HCT116 (cell line): ENCODE results near the gene ZNF488. TPM values are rescaled to one million over a fixed set of nuclear protein-coding genes. Genes with fewer than 3 reads are reported as not detected.

Experiments
- ATAC-seq: fragments of 200-7000 bp; cut with Tn5 transposase; 2 replicates; pipeline ENCODE4 v1.9.1; 2020; ENCODE audit warnings: mild to moderate bottlenecking, moderate library complexity
- BruUV-seq: library from RNA; stranded (reverse); fragments of 400-500 nt; replicated peaks from 2 replicates; lab custom pipeline; 2021; lab: Mats Ljungman, UMichigan
- CTCF ChIA-PET: fragments of 300-600 bp; sonication (Branson Sonifier 250); formaldehyde crosslinking; loops from one replicate; lab custom pipeline; 2021; ENCODE audit warnings: antibody characterized with exemption; lab: Charles Lee
- POLR2A ChIA-PET: fragments of 300-600, 350-600 bp; sonication (Branson Sonifier 250); formaldehyde crosslinking; loops from one replicate; lab custom pipeline; 2021; ENCODE audit warnings: antibody characterized with exemption; lab: Charles Lee
- RAD21 ChIA-PET, 2 experiments: fragments of 300-600 bp; sonication (Branson Sonifier 250); formaldehyde crosslinking; loops; one replicate each; lab custom pipeline; 2023; ENCODE audit warnings: low total read pairs in 2 of 2; ENCODE audit not compliant: uncharacterized antibody in 2 of 2, unreplicated experiment in 2 of 2, low non-redundant PET in 1 of 2; lab: Charles Lee
- DNase-seq: peaks from one replicate; pipeline ENCODE4 v3.0.0-alpha.2; 2010; ENCODE audit warnings: low read depth, low spot score
- H2AFZ ChIP-seq: fragments of 200-600 bp; shearing (Covaris generic), sonication (generic); 2 replicates; pipeline ENCODE4 v1.6.1; 2017; ENCODE audit warnings: low read depth, mixed run types, mixed read lengths, antibody characterized with exemption, low read length; ENCODE audit not compliant: poor library complexity, severe bottlenecking
- H3K27ac ChIP-seq: 2 replicates; pipeline ENCODE4 v1.5.1; 2012; ENCODE audit warnings: low read depth, low read length
- H3K27me3 ChIP-seq: fragments of 200-600 bp; sonication (generic); 2 replicates; pipeline ENCODE4 v1.6.1; 2016; ENCODE audit warnings: mixed run types, low read length, mixed read lengths; ENCODE audit not compliant: insufficient read depth
- H3K36me3 ChIP-seq, 2 experiments: fragments of 200-500 bp in 1 of 2; fragments of 200-600 bp in 1 of 2; sonication (Bioruptor generic) in 1 of 2; sonication (generic) in 1 of 2; 2 replicates each; pipeline versions ENCODE4 v1.5.1 to v1.6.1; 2014 to 2016; ENCODE audit warnings: low read length in 2 of 2, inconsistent platforms in 1 of 2, mixed read lengths in 1 of 2, mixed run types in 1 of 2; ENCODE audit not compliant: insufficient read depth in 2 of 2, control insufficient read depth in 1 of 2
- H3K4me1 ChIP-seq, 2 experiments: fragments of 200-600 bp in 1 of 2; sonication (generic) in 1 of 2; 2 replicates each; pipeline versions ENCODE4 v1.5.1 to v1.6.1; 2012 to 2017; ENCODE audit warnings: low read length in 2 of 2, inconsistent platforms in 1 of 2, mild to moderate bottlenecking in 1 of 2, mixed read lengths in 1 of 2, mixed run types in 1 of 2, moderate library complexity in 1 of 2; ENCODE audit not compliant: insufficient read depth in 2 of 2, control insufficient read depth in 1 of 2
- H3K4me2 ChIP-seq: fragments of 200-600 bp; sonication (generic); 2 replicates; pipeline ENCODE4 v1.6.1; 2017; ENCODE audit warnings: mixed run types, low read length, mixed read lengths
- H3K4me3 ChIP-seq, 2 experiments: fragments of 200-600 bp in 1 of 2; sonication (generic) in 1 of 2; replicated peaks in 1 of 2; 2 replicates each; pipeline ENCODE4 v1.5.1; 2011 to 2016; ENCODE audit warnings: low read length in 2 of 2, control low read depth in 1 of 2, low read depth in 1 of 2, mild to moderate bottlenecking in 1 of 2, mixed read lengths in 1 of 2, mixed run types in 1 of 2
- H3K79me2 ChIP-seq: fragments of 200-600 bp; sonication (generic); 2 replicates; pipeline ENCODE4 v1.6.1; 2017; ENCODE audit warnings: mild to moderate bottlenecking, mixed run types, low read length, moderate library complexity, mixed read lengths; ENCODE audit not compliant: insufficient read depth
- H3K9ac ChIP-seq: fragments of 200-600 bp; sonication (generic); 2 replicates; pipeline ENCODE4 v1.6.1; 2016; ENCODE audit warnings: low read length, mixed read lengths
- H3K9me2 ChIP-seq: fragments of 200-600 bp; sonication (generic), shearing (Covaris generic); 2 replicates; pipeline ENCODE4 v1.6.1; 2017; ENCODE audit warnings: mixed run types, mild to moderate bottlenecking, moderate library complexity; ENCODE audit not compliant: insufficient read depth
- H3K9me3 ChIP-seq, 2 experiments: fragments of 200-500 bp in 1 of 2; fragments of 200-600 bp in 1 of 2; sonication (Bioruptor generic) in 1 of 2; sonication (generic) in 1 of 2; 2 replicates each; pipeline ENCODE4 v1.6.1; 2014 to 2017; ENCODE audit warnings: low read length in 2 of 2, mixed read lengths in 2 of 2, inconsistent platforms in 1 of 2, low read depth in 1 of 2, mild to moderate bottlenecking in 1 of 2, mixed run types in 1 of 2, moderate library complexity in 1 of 2; ENCODE audit not compliant: control insufficient read depth in 1 of 2, insufficient read depth in 1 of 2
- H4K20me1 ChIP-seq: fragments of 200-600 bp; sonication (generic), shearing (Covaris generic); 2 replicates; pipeline ENCODE4 v1.6.1; 2017; ENCODE audit warnings: mixed run types, mild to moderate bottlenecking, moderate library complexity; ENCODE audit not compliant: insufficient read depth
- CBX3 ChIP-seq: IDR thresholded peaks from 2 replicates; pipeline ENCODE4 v1.6.1; 2012; ENCODE audit warnings: low read depth
- ELF1 ChIP-seq: IDR thresholded peaks from 2 replicates; pipeline ENCODE4 v1.6.1; 2012; ENCODE audit warnings: low read depth, borderline replicate concordance
- SP1 ChIP-seq: IDR thresholded peaks from 2 replicates; pipeline ENCODE4 v1.6.1; 2012; ENCODE audit warnings: low read depth
- YY1 ChIP-seq: IDR thresholded peaks from 2 replicates; pipeline ENCODE4 v1.6.1; 2011; ENCODE audit warnings: low read length, low read depth, moderate library complexity, mild to moderate bottlenecking; ENCODE audit not compliant: insufficient replicate concordance; ENCODE audit errors: extremely low read depth
- ZBTB33 ChIP-seq: IDR thresholded peaks from 2 replicates; pipeline ENCODE4 v1.6.1; 2011; ENCODE audit warnings: mild to moderate bottlenecking, low read length, moderate library complexity; ENCODE audit not compliant: insufficient replicate concordance; ENCODE audit errors: extremely low read depth
- ZNF274 ChIP-seq: fragments of 200-500 bp; sonication (Bioruptor generic); IDR thresholded peaks from 2 replicates; pipeline ENCODE4 v1.6.1; 2014; ENCODE audit warnings: mild to moderate bottlenecking, low read depth, low read length, inconsistent platforms
- intact Hi-C: fragments of 100-400 bp; cut with micrococcal nuclease; formaldehyde crosslinking; loops from 2 replicates; pipeline ENCODE4 v1.10.0; 2022
- total RNA-seq: library from RNA; stranded (reverse); gene quantifications from one replicate; pipeline ENCODE4 v1.2.1, GENCODE V29; 2021; ENCODE audit not compliant: unreplicated experiment
- TF ChIP-seq, protein P1 (sequence below): IDR thresholded peaks from 2 replicates; pipeline ENCODE4 v1.6.1; 2012

Gene ZNF488
- total RNA-seq, 1 experiment from 2014 or later, result 3.9 TPM

DNA sequence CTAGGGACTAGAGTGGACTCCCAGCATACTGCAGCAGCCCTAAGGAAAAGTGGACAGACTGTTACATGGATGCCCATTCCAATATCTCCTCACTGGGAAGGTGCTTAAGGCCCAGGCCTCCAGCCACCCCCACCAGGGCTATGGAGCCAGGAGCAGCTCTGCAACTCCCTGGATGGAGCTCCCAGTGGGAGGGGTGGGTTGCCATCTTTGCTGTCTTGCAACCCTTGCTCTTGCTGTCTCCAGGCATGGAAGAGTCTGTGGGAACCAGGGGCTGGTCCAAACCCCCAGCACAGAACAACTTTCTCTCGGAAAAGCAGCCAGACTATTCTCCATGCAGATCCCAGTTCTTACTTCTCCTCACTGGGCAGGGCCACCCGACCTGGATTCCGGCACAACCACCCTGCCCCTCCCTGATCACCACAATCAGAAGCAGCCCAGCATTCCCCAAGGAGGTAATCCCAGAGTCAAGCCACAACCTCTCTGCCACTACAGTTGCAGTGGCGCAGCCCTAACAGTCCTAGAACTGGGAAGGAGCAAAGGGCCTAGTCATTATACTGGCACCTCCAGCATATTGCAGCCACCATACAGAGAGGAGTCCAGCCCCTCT is 41.8 kb upstream of the ZNF488 start:
- intact Hi-C loops, result no loop called here
- POLR2A ChIA-PET, result no interaction called here

More for the DNA sequence above, 41.8 kb upstream of the ZNF488 start:
- no peak overlapping the region for H3K4me3 ChIP-seq
- H3K27me3 ChIP-seq, result no peaks in the 10 kb centered on the region
- peaks cover 10 to 22% of the 10 kb centered on the region in 2 experiments for H3K4me1 ChIP-seq
- H4K20me1 ChIP-seq, result no peaks in the 10 kb centered on the region
- ChIA-PET RAD21 (no interaction called here), CTCF (no interaction called here)
- no peak overlapping the region for H2AFZ ChIP-seq
- no peak for DNase-seq
- H3K9ac ChIP-seq, result no peak overlapping the region
- H3K27ac ChIP-seq, result no peak overlapping the region
- no peak overlapping the region for H3K4me2 ChIP-seq
- no peaks in the 10 kb centered on the region for H3K36me3 ChIP-seq
- H3K9me3 ChIP-seq, result no peaks in the 10 kb centered on the region
- H3K9me2 ChIP-seq, result no peaks in the 10 kb centered on the region
- TF ChIP-seq ELF1 (no peak), ZBTB33 (no peak), YY1 (no peak), ZNF274 (no peak), CBX3 (no peak), SP1 (no peak)
- TF ChIP-seq, protein P1, sequence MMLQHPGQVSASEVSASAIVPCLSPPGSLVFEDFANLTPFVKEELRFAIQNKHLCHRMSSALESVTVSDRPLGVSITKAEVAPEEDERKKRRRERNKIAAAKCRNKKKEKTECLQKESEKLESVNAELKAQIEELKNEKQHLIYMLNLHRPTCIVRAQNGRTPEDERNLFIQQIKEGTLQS, result no peak
- BruUV-seq, result no TSS peak
- H3K79me2 ChIP-seq, result no peaks in the 10 kb centered on the region
- ATAC-seq, result no peak
